HG03175 (cell line): ENCODE data around the gene VBP1.
"Not testable (repeated sequence)": the region's sequence is repeated elsewhere in the genome, so short reads cannot be mapped to it uniquely, and the experiment has no call there.

Experiments
- ATAC-seq: cut with Tn5 transposase; IDR thresholded peaks from one replicate; pipeline ENCODE4 v1.9.1; 2021; ENCODE audit warnings: mild to moderate bottlenecking, moderate library complexity; ENCODE audit not compliant: unreplicated experiment

VBP1 gene

DNA sequence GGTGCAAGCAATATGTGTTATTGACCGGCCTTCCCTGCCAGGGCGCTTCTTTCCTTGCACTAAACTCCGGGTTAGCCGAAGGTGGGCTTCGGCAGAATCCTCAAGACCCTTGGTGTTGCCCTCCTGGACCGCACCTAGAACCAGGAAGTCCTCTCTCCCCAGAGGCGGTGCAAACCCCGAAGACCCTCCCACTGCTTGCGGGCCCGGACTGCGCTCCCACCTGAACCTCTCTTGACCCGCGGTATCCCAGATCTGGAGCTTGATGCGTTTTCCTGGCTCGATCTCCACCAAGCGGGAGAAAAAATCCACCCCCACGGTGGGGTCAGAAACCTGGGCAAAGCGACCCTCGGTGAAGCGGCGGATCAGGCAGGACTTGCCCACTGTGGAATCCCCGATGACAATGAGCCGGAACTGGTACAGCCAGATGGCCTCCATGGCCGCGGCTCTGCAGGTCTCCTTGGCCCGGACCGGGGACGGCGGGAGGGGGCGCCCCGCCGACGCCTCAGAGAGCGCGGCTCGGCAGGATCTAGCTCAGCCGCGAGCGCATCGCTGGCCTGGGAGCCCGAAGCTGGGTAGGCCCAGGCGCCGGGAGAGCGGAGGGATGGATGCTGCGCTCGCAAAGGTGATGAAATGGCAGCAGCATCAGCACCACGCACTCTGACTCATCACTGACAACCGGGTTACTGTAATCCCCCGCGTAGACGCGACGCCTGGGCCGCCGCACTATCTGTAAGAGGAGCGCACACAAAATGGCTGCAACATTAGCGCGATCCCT lies 47.8 kb downstream of the VBP1 start, which contains the start of gene RAB39B:
Gene RAB39B (minus strand): TSS at position 638 of the 775 bp plus-strand sequence. CDS start 203 bp downstream, at position 435.
- ATAC-seq = peak; percentile 94

DNA sequence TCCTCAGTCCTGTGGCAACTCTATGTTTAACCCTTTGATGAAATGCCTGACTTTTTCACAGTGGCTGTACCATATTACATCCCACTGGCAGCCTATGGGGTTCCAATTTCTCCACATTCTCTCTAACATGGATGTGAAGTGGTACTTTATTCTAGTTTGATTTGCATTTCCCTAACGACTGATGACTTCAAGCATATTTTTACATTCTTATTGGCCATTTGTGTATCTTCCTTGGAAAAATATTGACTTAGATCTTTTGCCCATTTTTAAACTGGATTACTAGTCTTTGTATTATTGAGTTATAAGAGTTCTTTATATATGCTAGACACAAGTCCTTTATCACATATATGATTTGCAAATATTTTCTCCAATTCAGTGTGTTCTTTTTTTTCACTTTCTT lies 50.2 kb downstream of the VBP1 start:
- ATAC-seq = no peak

DNA sequence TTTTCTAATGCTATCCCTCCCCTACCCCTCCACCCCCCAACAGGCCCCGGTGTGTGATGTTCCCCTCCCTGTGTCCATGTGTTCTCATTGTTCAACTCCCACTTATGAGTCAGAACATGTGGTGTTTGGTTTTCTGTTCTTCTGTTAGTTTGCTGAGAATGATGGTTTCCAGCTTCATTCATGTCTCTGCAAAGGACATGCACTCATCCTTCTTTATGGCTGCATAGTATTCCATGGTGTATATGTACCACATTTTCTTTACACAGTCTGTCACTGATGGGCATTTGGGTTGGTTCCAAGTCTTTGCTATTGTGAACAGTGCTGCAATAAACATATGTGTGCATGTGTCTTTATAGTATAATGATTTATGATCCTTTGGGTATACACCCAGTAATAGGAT lies 51.7 kb downstream of the VBP1 start:
- not testable (repeated sequence) for ATAC-seq

DNA sequence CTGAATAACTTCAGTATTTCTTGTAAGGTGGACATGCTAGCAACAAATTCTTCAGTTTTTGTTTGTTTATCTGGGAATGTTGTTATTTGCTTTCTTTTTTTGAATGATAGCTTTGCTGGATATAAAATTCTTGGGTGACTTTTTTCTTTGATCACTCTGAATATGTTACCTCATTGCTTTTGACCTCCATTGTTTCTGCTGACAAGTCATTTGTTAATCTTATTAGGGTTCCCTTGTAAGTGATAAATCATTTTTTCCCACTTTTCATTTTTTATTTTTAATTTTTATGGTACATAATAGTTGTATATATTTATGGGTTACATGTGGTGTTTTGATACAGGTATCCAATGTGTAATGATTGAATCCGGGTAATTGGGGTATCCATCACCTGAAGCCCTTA lies 54.7 kb downstream of the VBP1 start:
- no peak for ATAC-seq

DNA sequence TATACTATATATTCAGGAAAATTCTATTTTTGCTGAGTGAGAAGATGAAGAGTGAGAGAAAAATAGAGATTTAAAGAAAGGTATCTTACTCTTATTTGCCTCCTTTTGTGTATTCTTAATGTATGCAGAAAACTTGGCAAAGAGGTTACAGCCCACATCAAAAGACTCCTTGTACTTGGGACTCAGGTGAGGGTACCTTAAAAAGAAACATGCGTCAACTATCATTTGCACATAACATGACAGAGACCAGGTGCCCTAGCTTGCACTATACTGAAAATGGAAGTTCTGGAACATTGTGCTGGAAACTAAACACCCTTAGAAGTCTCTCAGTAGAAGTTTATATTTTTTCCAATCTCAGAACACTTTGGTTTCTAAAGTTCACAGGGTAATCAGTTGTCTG lies 63.6 kb downstream of the VBP1 start:
- ATAC-seq = no peak
